HG02884 (cell line): Measurements from ENCODE around the gene TMEM217.

ENCODE experiments used
- ATAC-seq: cut with Tn5 transposase; IDR thresholded peaks from one replicate; pipeline ENCODE4 v1.9.1; 2021; ENCODE audit warnings: mild to moderate bottlenecking, moderate library complexity; ENCODE audit not compliant: unreplicated experiment

The TMEM217 gene

DNA sequence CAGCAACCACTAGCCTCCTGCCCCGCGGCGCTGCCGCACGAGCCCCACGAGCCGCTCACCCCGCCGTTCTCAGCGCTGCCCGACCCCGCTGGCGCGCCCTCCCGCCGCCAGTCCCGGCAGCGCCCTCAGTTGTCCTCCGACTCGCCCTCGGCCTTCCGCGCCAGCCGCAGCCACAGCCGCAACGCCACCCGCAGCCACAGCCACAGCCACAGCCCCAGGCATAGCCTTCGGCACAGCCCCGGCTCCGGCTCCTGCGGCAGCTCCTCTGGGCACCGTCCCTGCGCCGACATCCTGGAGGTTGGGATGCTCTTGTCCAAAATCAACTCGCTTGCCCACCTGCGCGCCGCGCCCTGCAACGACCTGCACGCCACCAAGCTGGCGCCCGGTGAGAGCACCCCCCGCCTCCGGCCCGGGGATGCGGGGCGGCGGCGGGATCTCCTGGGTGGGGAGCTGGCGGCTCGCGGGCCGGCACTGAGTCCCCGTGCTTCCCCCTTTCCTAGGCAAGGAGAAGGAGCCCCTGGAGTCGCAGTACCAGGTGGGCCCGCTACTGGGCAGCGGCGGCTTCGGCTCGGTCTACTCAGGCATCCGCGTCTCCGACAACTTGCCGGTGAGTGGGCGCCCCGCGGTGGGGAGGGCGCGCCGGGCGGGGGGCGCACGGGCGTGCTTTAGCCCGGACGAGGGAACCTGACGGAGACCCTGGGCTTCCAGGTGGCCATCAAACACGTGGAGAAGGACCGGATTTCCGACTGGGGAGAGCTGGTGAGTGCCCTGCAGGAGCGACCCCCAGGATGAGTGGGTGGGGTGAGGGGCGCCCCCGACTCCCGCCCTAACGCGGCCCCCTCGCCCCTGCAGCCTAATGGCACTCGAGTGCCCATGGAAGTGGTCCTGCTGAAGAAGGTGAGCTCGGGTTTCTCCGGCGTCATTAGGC is 87.4 kb downstream of the TMEM217 start:
- ATAC-seq: peak; percentile 18

DNA sequence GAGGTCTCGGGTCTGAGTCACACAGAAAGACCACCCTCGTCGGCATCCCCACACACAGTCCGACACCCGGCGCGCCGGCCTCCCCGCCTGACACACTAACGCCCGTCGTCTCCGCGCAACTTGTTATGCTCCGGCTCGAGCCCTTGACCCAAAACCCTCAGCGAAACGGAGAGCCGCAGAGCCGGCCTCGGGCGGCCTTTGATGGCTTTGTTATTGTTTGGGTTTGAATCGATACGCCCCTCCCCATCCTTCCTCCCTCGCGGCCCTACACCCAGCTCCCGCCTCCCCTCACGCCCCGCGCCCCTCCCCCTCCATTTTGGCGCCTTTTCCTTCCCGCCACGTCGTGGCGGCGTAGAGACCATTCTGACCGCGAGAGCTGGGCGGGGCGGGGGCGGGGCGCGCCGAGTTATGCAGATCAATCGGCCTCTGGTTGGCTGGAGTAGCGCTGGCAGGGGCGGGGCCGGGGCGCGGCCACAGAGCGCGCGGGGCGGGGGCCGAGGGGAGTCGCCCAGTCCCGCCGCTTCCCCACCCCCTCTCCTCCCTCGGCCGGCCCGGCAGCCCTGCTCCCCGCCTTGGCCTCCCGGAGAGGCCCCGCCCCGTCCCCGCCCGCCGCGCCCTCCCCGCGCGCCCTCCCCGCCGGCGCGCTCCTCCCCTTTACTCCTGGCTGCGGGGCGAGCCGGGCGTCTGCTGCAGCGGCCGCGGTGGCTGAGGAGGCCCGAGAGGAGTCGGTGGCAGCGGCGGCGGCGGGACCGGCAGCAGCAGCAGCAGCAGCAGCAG is 88.3 kb downstream of the TMEM217 start, which contains the start of gene PIM1:
Gene PIM1, plus strand, starts transcription at position 657 of the 777 bp plus-strand sequence. CDS start 424 bp downstream, outside the sequence.
- peak; percentile 52 for ATAC-seq

GRCh38 chr6:37168811-37169495 is 89.0 kb downstream of the TMEM217 start:
- no peak for ATAC-seq

DNA sequence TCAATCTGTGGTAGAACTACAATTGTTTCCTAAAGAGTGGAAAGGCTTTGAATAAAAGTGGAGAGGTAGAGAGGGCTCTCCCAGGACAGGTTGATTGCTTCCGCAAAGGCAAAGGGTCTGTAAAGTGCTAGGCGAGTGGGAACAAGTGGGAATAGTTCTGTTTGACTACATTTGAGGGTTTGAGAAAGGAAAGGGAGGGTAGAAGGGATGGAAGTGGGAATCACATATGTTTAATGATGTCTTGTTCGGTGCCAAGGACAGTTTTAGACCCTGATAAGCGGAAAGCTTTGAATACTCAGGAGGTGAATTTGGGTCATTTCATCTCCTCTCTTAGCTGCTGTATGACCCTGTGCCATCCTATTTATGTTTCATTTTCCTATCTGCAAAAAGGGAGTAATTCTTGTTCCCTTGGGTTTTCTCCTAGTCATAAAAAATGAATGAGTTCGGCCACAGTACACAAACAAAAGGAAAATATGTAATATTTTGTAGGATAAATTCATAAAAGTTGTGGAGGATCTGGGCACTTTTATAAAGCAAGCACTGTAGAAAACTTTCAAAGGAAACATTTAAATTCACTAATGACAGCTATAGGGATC is 89.7 kb downstream of the TMEM217 start:
- no peak for ATAC-seq

DNA sequence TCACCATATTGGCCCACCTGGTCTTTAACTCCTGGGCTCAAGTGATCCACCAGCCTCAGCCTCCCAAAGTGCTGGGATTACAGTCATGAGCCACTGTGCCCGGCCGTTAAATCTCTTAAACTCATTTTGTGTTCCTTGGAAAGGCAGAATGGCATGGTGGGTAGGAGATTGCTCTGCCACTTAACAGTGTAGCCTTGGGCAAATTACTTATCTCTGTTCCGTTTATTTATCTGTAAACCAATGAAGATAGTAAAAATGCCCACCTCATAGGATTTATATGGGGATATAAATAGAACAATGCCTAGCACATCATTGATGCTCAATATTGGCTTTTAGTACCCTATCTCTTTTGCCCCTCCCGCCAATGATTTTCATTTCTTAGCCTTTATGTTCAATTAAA is 95.2 kb downstream of the TMEM217 start:
- ATAC-seq: no peak
